Sigmoid colon (tissue), 7 donors: ENCODE measurements around the gene EIF2S1. TPM values are rescaled to one million over a fixed set of nuclear protein-coding genes. Genes with fewer than 3 reads are reported as not detected.

Experiments
- DNase-seq: peaks from one replicate; pipeline ENCODE4 v3.0.0-alpha.2; 2019
- H3K27ac ChIP-seq, 4 donors: fragments of 200-600 bp; sonication (generic); one replicate each; pipeline ENCODE4 v1.5.1; 2016 to 2019; ENCODE audit warnings: mild to moderate bottlenecking in 1 of 4
- H3K27me3 ChIP-seq, 3 donors: fragments of 200-600 bp; sonication (generic); one replicate each; pipeline ENCODE4 v1.5.1; 2019; ENCODE audit warnings: mild to moderate bottlenecking in 1 of 3
- H3K36me3 ChIP-seq, 4 donors: fragments of 200-600 bp; sonication (generic); one replicate each; pipeline ENCODE4 v1.5.1; 2016 to 2019
- H3K4me1 ChIP-seq, 4 donors: fragments of 200-600 bp; sonication (generic); one replicate each; pipeline ENCODE4 v1.5.1; 2017 to 2019
- H3K4me3 ChIP-seq, 4 donors: fragments of 200-600 bp; sonication (generic); one replicate each; pipeline ENCODE4 v1.5.1; 2017 to 2019; ENCODE audit warnings: mild to moderate bottlenecking in 2 of 4, moderate library complexity in 1 of 4
- H3K9me3 ChIP-seq, 4 donors: fragments of 200-600 bp in 3 of 4; sonication (generic) in 3 of 4; one replicate each; pipeline versions ENCODE4 v1.5.1 to v1.6.1; 2013 to 2019
- CTCF ChIP-seq, 4 experiments: fragments of 450-650 bp in 3 of 4; fragments of 200-600 bp in 1 of 4; IDR thresholded peaks; one replicate each; pipeline ENCODE4 v1.5.1; 2016 to 2019; ENCODE audit warnings: antibody characterized with exemption in 4 of 4, mild to moderate bottlenecking in 3 of 4, moderate library complexity in 2 of 4
- EP300 ChIP-seq, 4 donors: sonication (generic); formaldehyde crosslinking; IDR thresholded peaks; one replicate each; pipeline ENCODE4 v1.6.1; 2017; ENCODE audit warnings: antibody characterized with exemption in 4 of 4
- POLR2A ChIP-seq, 2 donors: fragments of 450-650 bp; IDR thresholded peaks; one replicate each; pipeline ENCODE4 v1.6.1; 2016; ENCODE audit warnings: antibody characterized with exemption in 2 of 2, mild to moderate bottlenecking in 2 of 2, moderate library complexity in 2 of 2
- POLR2AphosphoS5 ChIP-seq, 4 donors: sonication (generic); formaldehyde crosslinking; IDR thresholded peaks; one replicate each; pipeline ENCODE4 v1.6.1; 2017; ENCODE audit warnings: antibody characterized with exemption in 4 of 4
- WGBS, 2 donors: extraction: QIAGEN DNeasy Blood & Tissue Kit; methylation state at CpG; one replicate each; pipeline ENCODE4 v1.1.7; 2013; 5-methylcytosine and 5-hydroxymethylcytosine counted together
- intact Hi-C: fragments of 100-400 bp; cut with DNase I; formaldehyde crosslinking; loops from one replicate; pipeline ENCODE4 v1.15.1; 2023
- polyA plus RNA-seq, 3 donors: library from polyadenylated mRNA; stranded (reverse); fragments of 200-250 nt; gene quantifications; one replicate each; pipeline ENCODE4 v1.2.3, GENCODE V29; 2013
- total RNA-seq, 4 donors: library from RNA; depleted of rRNA; stranded (reverse); fragments of >200 nt; gene quantifications; one replicate each; pipeline ENCODE4 v1.1.0, GENCODE V29; 2016
- donor health status: healthy with polysubstance abuse.
- donor health status: Bipolar disorder and iron deficiency.
- donor health status: healthy.

The EIF2S1 gene
- total and polyA plus RNA-seq, 7 donors: 31.3 to 131 (median 104) TPM

DNA sequence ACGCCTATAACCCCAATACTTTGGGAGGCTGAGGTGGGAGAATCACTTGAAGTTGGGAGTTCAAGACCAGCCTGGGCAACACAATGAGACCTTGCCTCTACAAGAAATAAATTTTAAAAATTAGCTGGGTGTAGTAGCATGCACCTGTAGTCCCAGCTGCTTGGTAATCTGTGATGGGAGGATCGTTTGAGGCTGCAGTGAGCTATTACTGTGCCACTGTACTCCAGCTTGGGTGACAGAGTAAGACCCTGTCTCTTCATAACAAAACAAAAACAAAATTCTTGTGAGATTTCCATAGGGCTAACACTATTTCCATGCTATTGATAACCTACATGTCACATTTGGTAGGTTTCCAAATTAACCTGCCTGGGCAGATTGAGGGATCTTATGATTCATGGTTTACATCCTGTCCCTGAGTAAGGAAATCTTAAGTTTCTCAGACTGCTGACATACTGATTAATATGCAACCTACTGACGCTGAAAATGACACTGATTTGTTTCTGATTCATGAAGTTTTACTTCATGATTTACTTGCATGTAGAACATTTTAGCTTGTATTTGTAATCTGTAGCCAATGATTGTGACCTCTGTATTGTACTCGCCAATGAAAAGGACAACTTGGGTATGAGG lies 16.4 kb upstream of the EIF2S1 start:
- TF ChIP-seq EP300 (IDR thresholded peaks at IDR 0.05) (no peak), POLR2A (IDR thresholded peaks at IDR 0.05) (no peak), CTCF (IDR thresholded peaks at IDR 0.05) (no peak), POLR2AphosphoS5 (IDR thresholded peaks at IDR 0.05) (no peak)
- Histone ChIP-seq H3K4me3 (no peak overlapping the region), H3K36me3 (peaks cover 26 to 94% (median 42%) of the 10 kb centered on the region in 4 donors), H3K27me3 (no peaks in the 10 kb centered on the region), H3K4me1 (no peaks in the 10 kb centered on the region), H3K27ac (no peak overlapping the region), H3K9me3 (no peaks in the 10 kb centered on the region)
- intact Hi-C loops: no loop called here
- WGBS, 2 donors: 93% methylated on average over 4 of the region's 4 CpGs
- DNase-seq: no peak

GRCh38 chr14:67345583-67345982 lies 14.5 kb upstream of the EIF2S1 start:
- Histone ChIP-seq H3K36me3 (peaks cover 23 to 95% (median 48%) of the 10 kb centered on the region in 4 donors), H3K4me3 (no peak overlapping the region), H3K27ac (no peak overlapping the region), H3K9me3 (no peaks in the 10 kb centered on the region), H3K4me1 (no peaks in the 10 kb centered on the region), H3K27me3 (no peaks in the 10 kb centered on the region)
- DNase-seq: no peak
- TF ChIP-seq EP300 (IDR thresholded peaks at IDR 0.05) (no peak), CTCF (IDR thresholded peaks at IDR 0.05) (no peak), POLR2AphosphoS5 (IDR thresholded peaks at IDR 0.05) (no peak), POLR2A (IDR thresholded peaks at IDR 0.05) (no peak)
- intact Hi-C loops: no loop called here

- peaks cover 16 to 55% (median 23%) of the 10 kb centered on the region in 4 donors for H3K36me3 ChIP-seq
- intact Hi-C loops: no loop called here
- H3K27ac ChIP-seq: no peak overlapping the region
- no peak overlapping the region for H3K4me3 ChIP-seq
- no peaks in the 10 kb centered on the region for H3K9me3 ChIP-seq
- H3K27me3 ChIP-seq: no peaks in the 10 kb centered on the region
- TF ChIP-seq CTCF (IDR thresholded peaks at IDR 0.05): no peak
- WGBS, 2 donors: 95% methylated on average over 5 of the region's 5 CpGs
- H3K4me1 ChIP-seq: peaks cover 0 to 7% (median 3%) of the 10 kb centered on the region in 4 donors
- DNase-seq: no peak
These were observed 8.1 kb upstream of the EIF2S1 start for GRCh38 chr14:67352055-67352454.

DNA sequence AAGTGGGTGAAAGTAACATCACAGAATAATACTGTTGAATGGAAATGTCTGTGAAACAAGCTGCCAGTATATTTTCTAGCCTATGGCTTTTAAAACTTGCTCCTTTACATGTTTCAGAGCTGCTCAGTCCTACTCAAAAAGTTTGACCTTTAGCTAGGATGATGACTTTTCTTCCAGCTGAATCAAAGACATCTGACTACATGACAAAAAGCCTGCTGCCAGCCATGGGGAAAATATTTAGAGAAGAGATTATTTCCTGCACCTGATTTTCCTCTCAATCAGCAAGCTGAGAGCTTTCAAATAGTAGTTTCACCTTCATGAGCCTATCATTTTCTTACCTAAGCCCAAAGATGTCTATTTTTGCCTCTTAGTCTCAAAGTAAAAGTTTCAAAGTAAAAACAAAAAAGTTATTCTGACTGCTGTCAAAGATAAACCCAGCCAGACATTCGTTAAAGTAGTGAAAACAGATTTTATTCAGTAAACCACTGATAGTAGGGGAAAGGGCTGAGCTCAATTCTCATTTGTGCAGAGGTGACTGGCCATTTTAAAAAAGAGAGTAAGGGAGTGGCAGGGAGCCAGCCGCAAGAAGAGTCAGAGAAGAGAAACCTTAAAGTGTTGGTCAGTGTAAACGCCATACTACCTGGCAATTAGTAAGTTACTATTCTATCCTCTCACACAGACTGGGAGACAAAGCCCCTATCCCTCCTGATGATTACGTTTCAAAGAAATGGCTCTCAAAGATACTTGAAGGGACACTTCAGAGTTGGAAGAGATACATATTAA lies 2.8 kb upstream of the EIF2S1 start:
- WGBS, 2 donors: 68 to 70% methylated on average over 4 of the region's 4 CpGs
- intact Hi-C loops: no loop called here
- no peak overlapping the region for H3K4me3 ChIP-seq
- no peak overlapping the region for H3K27ac ChIP-seq
- H3K4me1 ChIP-seq: peaks cover 0 to 46% (median 41%) of the 10 kb centered on the region in 4 donors
- peaks cover 0 to 13% (median 0%) of the 10 kb centered on the region in 4 donors for H3K36me3 ChIP-seq
- TF ChIP-seq CTCF (IDR thresholded peaks at IDR 0.05): no peak
- no peak for DNase-seq
- no peaks in the 10 kb centered on the region for H3K9me3 ChIP-seq
- H3K27me3 ChIP-seq: no peaks in the 10 kb centered on the region
